H1 (cell line): ENCODE data around the gene RYR3. TPM values are rescaled to one million over a fixed set of nuclear protein-coding genes. Genes with fewer than 3 reads are reported as not detected.
A peak's percentile ranks its signal among the peaks of the same experiment; 100 is the strongest.

Experiments
- CTCF ChIA-PET: fragments of 300-600 bp; sonication (Branson Sonifier 250); formaldehyde crosslinking; loops from one replicate; lab custom pipeline; 2021; ENCODE audit not compliant: partially characterized antibody; lab: Charles Lee
- POLR2A ChIA-PET: fragments of 300-600 bp; sonication (Branson Sonifier 250); formaldehyde crosslinking; loops from one replicate; lab custom pipeline; 2021; ENCODE audit warnings: inconsistent platforms; ENCODE audit not compliant: partially characterized antibody; lab: Charles Lee
- DNase-seq, 2 experiments: peaks; one replicate each; pipeline versions ENCODE4 v3.0.0 to v3.0.0-alpha.2; 2010 to 2022; ENCODE audit warnings: low spot score in 2 of 2, low read depth in 1 of 2, mixed read lengths in 1 of 2
- FAIRE-seq: peaks from 2 replicates; lab custom pipeline; 2011; peaks lifted over from hg19 to GRCh38; lab: Jason Lieb, UNC
- H2AFZ ChIP-seq: 2 replicates; pipeline ENCODE4 v1.8.1; 2012; ENCODE audit warnings: low read length, inconsistent platforms
- H2AK5ac ChIP-seq: 2 replicates; pipeline ENCODE4 v1.6.1; 2013; ENCODE audit warnings: low read depth, low read length
- H2BK120ac ChIP-seq: replicated peaks from 2 replicates; pipeline ENCODE3; 2013; ENCODE audit warnings: low read depth, low read length, inconsistent platforms
- H2BK12ac ChIP-seq: 2 replicates; pipeline ENCODE4 v1.6.1; 2013; ENCODE audit warnings: low read depth, low read length
- H2BK15ac ChIP-seq: 2 replicates; pipeline ENCODE4 v1.6.1; 2013; ENCODE audit warnings: low read length
- H2BK20ac ChIP-seq: 2 replicates; pipeline ENCODE4 v1.6.1; 2013; ENCODE audit warnings: low read length
- H2BK5ac ChIP-seq: 2 replicates; pipeline ENCODE4 v1.6.1; 2013; ENCODE audit warnings: low read depth, low read length
- H3K14ac ChIP-seq: 2 replicates; pipeline ENCODE4 v1.6.1; 2013; ENCODE audit warnings: inconsistent platforms; ENCODE audit not compliant: insufficient read length
- H3K18ac ChIP-seq: 2 replicates; pipeline ENCODE4 v1.6.1; 2013; ENCODE audit warnings: low read length; ENCODE audit errors: extremely low read depth
- H3K23ac ChIP-seq: 2 replicates; pipeline ENCODE4 v1.6.1; 2013; ENCODE audit warnings: inconsistent platforms; ENCODE audit not compliant: insufficient read length
- H3K23me2 ChIP-seq: 2 replicates; pipeline ENCODE4 v1.6.1; 2013; ENCODE audit warnings: low read depth, low read length
- H3K27ac ChIP-seq: 2 replicates; pipeline ENCODE4 v1.6.1; 2011; ENCODE audit warnings: low read depth, low read length, inconsistent platforms
- H3K27me3 ChIP-seq, 4 experiments: replicated peaks in 1 of 4; 1 replicate in 1 of 4; 2 replicates in 3 of 4; pipeline versions ENCODE4 v1.6.1 to v1.8.1; 2011 to 2013; ENCODE audit warnings: low read length in 3 of 4, mild to moderate bottlenecking in 3 of 4, inconsistent platforms in 2 of 4, mixed read lengths in 2 of 4, moderate library complexity in 1 of 4; ENCODE audit not compliant: control insufficient read depth in 3 of 4, insufficient read depth in 3 of 4; ENCODE audit errors: extremely low read depth in 1 of 4
- H3K36me3 ChIP-seq, 4 experiments: 2 replicates each; pipeline versions ENCODE4 v1.6.1 to v1.8.1; 2011 to 2013; ENCODE audit warnings: mild to moderate bottlenecking in 4 of 4, low read length in 3 of 4, moderate library complexity in 2 of 4, control low read depth in 1 of 4, inconsistent platforms in 1 of 4; ENCODE audit not compliant: insufficient read depth in 4 of 4, control insufficient read depth in 2 of 4
- H3K4ac ChIP-seq: replicated peaks from 2 replicates; pipeline ENCODE3; 2013; ENCODE audit warnings: low read length, low read depth, mixed read lengths, inconsistent platforms; ENCODE audit not compliant: insufficient read length
- H3K4me1 ChIP-seq, 4 experiments: replicated peaks in 1 of 4; 1 replicate in 1 of 4; 2 replicates in 3 of 4; pipeline versions ENCODE4 v1.6.1 to v1.8.1; 2011 to 2013; ENCODE audit warnings: low read length in 3 of 4, inconsistent platforms in 2 of 4, mixed read lengths in 1 of 4; ENCODE audit not compliant: insufficient read depth in 4 of 4, control insufficient read depth in 3 of 4
- H3K4me2 ChIP-seq, 2 experiments: 2 replicates each; pipeline versions ENCODE4 v1.6.1 to v1.8.1; 2011 to 2013; ENCODE audit warnings: low read depth in 2 of 2, low read length in 2 of 2, control low read depth in 1 of 2, inconsistent platforms in 1 of 2, mild to moderate bottlenecking in 1 of 2; ENCODE audit not compliant: insufficient read depth in 1 of 2
- H3K4me3 ChIP-seq, 4 experiments: fragments of 200-600, 300-600 bp in 1 of 4; sonication (generic), shearing (Covaris generic), sonication (Bioruptor Twin) in 1 of 4; 2 replicates each; pipeline versions ENCODE4 v1.5.1 to v1.8.1; 2011 to 2016; ENCODE audit warnings: low read length in 4 of 4, low read depth in 3 of 4, control low read depth in 2 of 4, inconsistent platforms in 2 of 4, mild to moderate bottlenecking in 2 of 4, mixed read lengths in 1 of 4, moderate library complexity in 1 of 4; ENCODE audit not compliant: insufficient read depth in 2 of 4; ENCODE audit errors: extremely low read depth in 1 of 4
- H3K56ac ChIP-seq: replicated peaks from 2 replicates; pipeline ENCODE3; 2013; ENCODE audit warnings: low read depth, mild to moderate bottlenecking, mixed read lengths, low read length, inconsistent platforms; ENCODE audit not compliant: insufficient read length
- H3K79me1 ChIP-seq: 2 replicates; pipeline ENCODE4 v1.6.1; 2013; ENCODE audit warnings: low read depth, low read length, control low read depth
- H3K79me2 ChIP-seq, 2 experiments: 2 replicates each; pipeline versions ENCODE4 v1.6.1 to v1.8.1; 2012 to 2013; ENCODE audit warnings: low read length in 2 of 2, mild to moderate bottlenecking in 2 of 2, inconsistent platforms in 1 of 2; ENCODE audit not compliant: insufficient read depth in 2 of 2, control insufficient read depth in 1 of 2
- H3K9ac ChIP-seq, 4 experiments: replicated peaks in 1 of 4; 1 replicate in 1 of 4; 2 replicates in 3 of 4; pipeline versions ENCODE4 v1.6.1 to v1.8.1; 2011 to 2013; ENCODE audit warnings: low read depth in 3 of 4, low read length in 3 of 4, control low read depth in 2 of 4, mild to moderate bottlenecking in 2 of 4, moderate library complexity in 2 of 4, inconsistent platforms in 1 of 4; ENCODE audit errors: extremely low read depth in 1 of 4
- H3K9me3 ChIP-seq, 2 experiments: 2 replicates each; pipeline versions ENCODE4 v1.6.1 to v1.8.1; 2012 to 2013; ENCODE audit warnings: mild to moderate bottlenecking in 2 of 2, moderate library complexity in 2 of 2, control low read depth in 1 of 2, inconsistent platforms in 1 of 2, low read depth in 1 of 2, low read length in 1 of 2, mixed read lengths in 1 of 2; ENCODE audit not compliant: insufficient read depth in 2 of 2
- H4K20me1 ChIP-seq, 2 experiments: replicated peaks in 1 of 2; 2 replicates each; pipeline versions ENCODE3 to v1.8.1; 2011 to 2013; ENCODE audit warnings: inconsistent platforms in 2 of 2, low read length in 2 of 2, mild to moderate bottlenecking in 1 of 2; ENCODE audit not compliant: insufficient read depth in 2 of 2, control insufficient read depth in 1 of 2
- H4K5ac ChIP-seq: 2 replicates; pipeline ENCODE4 v1.6.1; 2013; ENCODE audit warnings: low read length, low read depth, mixed read lengths, inconsistent platforms; ENCODE audit not compliant: insufficient read length
- H4K8ac ChIP-seq: 2 replicates; pipeline ENCODE4 v1.8.0; 2013; ENCODE audit warnings: mild to moderate bottlenecking, moderate library complexity, low read length, inconsistent platforms; ENCODE audit not compliant: insufficient read depth; ENCODE audit errors: extremely low read depth
- H4K91ac ChIP-seq: replicated peaks from 2 replicates; pipeline ENCODE3; 2013; ENCODE audit warnings: low read length, mixed read lengths, inconsistent platforms; ENCODE audit not compliant: insufficient read length
- CHD2 ChIP-seq: IDR thresholded peaks from 2 replicates; pipeline ENCODE4 v1.6.1; 2012; ENCODE audit warnings: low read length, improper control_type of control experiment
- MAFK ChIP-seq: IDR thresholded peaks from 2 replicates; pipeline ENCODE4 v1.6.1; 2012; ENCODE audit warnings: low read depth, mild to moderate bottlenecking, improper control_type of control experiment, low read length
- SAP30 ChIP-seq: fragments of 300-600 bp; sonication (generic); IDR thresholded peaks from 2 replicates; pipeline ENCODE4 v1.7.1; 2012; ENCODE audit warnings: low read length, moderate library complexity, mild to moderate bottlenecking, inconsistent platforms; ENCODE audit not compliant: insufficient read depth, insufficient replicate concordance
- SP4 ChIP-seq: IDR thresholded peaks from 2 replicates; pipeline ENCODE4 v1.6.1; 2012; ENCODE audit warnings: low read length, inconsistent platforms
- WGBS, 2 experiments: shearing (Covaris generic) in 1 of 2; methylation state at CpG; one replicate each; pipeline versions ENCODE4 v1.1.6 to v1.1.7; 2013 to 2015; ENCODE audit warnings: low lambda C conversion rate in 2 of 2, mixed read lengths in 2 of 2, inconsistent platforms in 1 of 2, low coverage in 1 of 2, missing lambda C conversion rate in 1 of 2; ENCODE audit not compliant: insufficient replicate concordance in 2 of 2, insufficient coverage in 1 of 2, insufficient read length in 1 of 2; ENCODE audit errors: extremely low coverage in 1 of 2, missing lambda C conversion rate in 1 of 2; 5-methylcytosine and 5-hydroxymethylcytosine counted together
- polyA plus RNA-seq, 7 experiments: library from polyadenylated mRNA; depleted of rRNA in 3 of 7; stranded (reverse) in 5 of 7; unstranded in 2 of 7; fragments of >200 nt in 5 of 7; fragments of 200-250 nt in 2 of 7; gene quantifications; 1 replicate in 5 of 7; 2 replicates in 1 of 7; 4 replicates in 1 of 7; pipeline versions ENCODE4 v1.2.1 to v1.2.3, GENCODE V29; 2011 to 2013; ENCODE audit warnings: missing spikeins in 2 of 7, mixed read lengths in 2 of 7
- total RNA-seq: library from RNA; stranded (reverse); fragmentation: NEBNext Ultra II Directional; extraction: Animal tissue kit (Norgen Biotek cat#: 25700); gene quantifications from 2 replicates; pipeline ENCODE4 v1.2.1, GENCODE V29; 2021

The RYR3 gene
- total and polyA plus RNA-seq, 2 of the 8 experiments (the other 6 are each of a cell fraction or from before 2014, with no cell fraction given) = 0.33 to 3.4 TPM

DNA sequence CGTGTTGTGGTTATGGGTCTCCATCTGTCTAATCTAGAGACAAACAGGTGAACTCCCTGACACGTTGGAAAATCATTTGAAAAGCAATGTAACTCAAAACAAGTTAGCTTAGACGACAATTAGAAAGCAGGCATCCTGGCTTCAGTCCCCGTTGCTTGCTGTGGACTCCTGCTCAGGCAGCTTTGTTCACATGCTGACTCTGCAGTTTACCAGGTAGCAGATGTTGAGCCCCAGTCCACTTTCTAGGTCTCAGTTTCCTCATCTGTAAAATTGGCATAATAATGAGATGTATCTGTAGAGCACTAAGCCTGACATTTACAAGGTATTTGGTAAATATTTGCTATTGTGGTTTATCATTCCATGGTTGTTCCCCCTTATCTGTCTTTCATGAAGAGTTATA, 330.3 kb downstream of the RYR3 start:
- H3K79me1 ChIP-seq = no peaks in the 10 kb centered on the region
- no peaks in the 10 kb centered on the region for H3K79me2 ChIP-seq
- no peak overlapping the region for H2BK20ac ChIP-seq
- no peak overlapping the region for H3K14ac ChIP-seq
- no peak overlapping the region for H3K4me3 ChIP-seq
- H3K4ac ChIP-seq = peak overlapping the region; percentile 69
- H2AFZ ChIP-seq = no peak overlapping the region
- no peak overlapping the region for H3K4me2 ChIP-seq
- FAIRE-seq = no peak
- H3K36me3 ChIP-seq = no peaks in the 10 kb centered on the region
- H3K56ac ChIP-seq = no peak overlapping the region
- no peaks in the 10 kb centered on the region for H3K9me3 ChIP-seq
- no peak overlapping the region for H4K8ac ChIP-seq
- no peaks in the 10 kb centered on the region for H3K4me1 ChIP-seq
- no peak overlapping the region for H4K5ac ChIP-seq
- H2AK5ac ChIP-seq = no peak overlapping the region
- no peaks in the 10 kb centered on the region; the same call in 1 of the 2 replicates for H3K23me2 ChIP-seq
- H3K27ac ChIP-seq = no peak overlapping the region
- POLR2A ChIA-PET = no interaction called here
- TF ChIP-seq MAFK (peak; percentile 75), SP4 (no peak), CHD2 (no peak), SAP30 (no peak)
- TF ChIP-seq, all 59 proteins: peak for 1
- Histone ChIP-seq H2BK15ac (no peak overlapping the region), H2BK5ac (no peak overlapping the region), H2BK12ac (no peak overlapping the region), H4K20me1 (no peaks in the 10 kb centered on the region), H3K23ac (no peak overlapping the region), H4K91ac (no peak overlapping the region), H2BK120ac (no peak overlapping the region), H3K9ac (no peak overlapping the region), H3K18ac (no peak overlapping the region), H3K27me3 (no peaks in the 10 kb centered on the region)
- CTCF ChIA-PET = interaction anchor here (0.7 to 3.1 kb wide), 7 partner anchors 13 to 92 kb away, joined by 3 to 11 read pairs (median 3); no protein-coding TSS in a partner anchor
- WGBS, 2 experiments = 89% methylated on average over 4 of the region's 4 CpGs; no CpG with 5 or more reads in 1 of the 2 experiments
- no peak for DNase-seq
